GM12801 (cell line): ENCODE results near the gene GPR179.

Experiments
- TF ChIP-seq, protein P1 (sequence below): IDR thresholded peaks from one replicate; pipeline ENCODE4 v1.5.1; 2011; ENCODE audit warnings: control low read depth; ENCODE audit not compliant: insufficient read length; ENCODE audit errors: extremely low read depth

GPR179 gene

DNA sequence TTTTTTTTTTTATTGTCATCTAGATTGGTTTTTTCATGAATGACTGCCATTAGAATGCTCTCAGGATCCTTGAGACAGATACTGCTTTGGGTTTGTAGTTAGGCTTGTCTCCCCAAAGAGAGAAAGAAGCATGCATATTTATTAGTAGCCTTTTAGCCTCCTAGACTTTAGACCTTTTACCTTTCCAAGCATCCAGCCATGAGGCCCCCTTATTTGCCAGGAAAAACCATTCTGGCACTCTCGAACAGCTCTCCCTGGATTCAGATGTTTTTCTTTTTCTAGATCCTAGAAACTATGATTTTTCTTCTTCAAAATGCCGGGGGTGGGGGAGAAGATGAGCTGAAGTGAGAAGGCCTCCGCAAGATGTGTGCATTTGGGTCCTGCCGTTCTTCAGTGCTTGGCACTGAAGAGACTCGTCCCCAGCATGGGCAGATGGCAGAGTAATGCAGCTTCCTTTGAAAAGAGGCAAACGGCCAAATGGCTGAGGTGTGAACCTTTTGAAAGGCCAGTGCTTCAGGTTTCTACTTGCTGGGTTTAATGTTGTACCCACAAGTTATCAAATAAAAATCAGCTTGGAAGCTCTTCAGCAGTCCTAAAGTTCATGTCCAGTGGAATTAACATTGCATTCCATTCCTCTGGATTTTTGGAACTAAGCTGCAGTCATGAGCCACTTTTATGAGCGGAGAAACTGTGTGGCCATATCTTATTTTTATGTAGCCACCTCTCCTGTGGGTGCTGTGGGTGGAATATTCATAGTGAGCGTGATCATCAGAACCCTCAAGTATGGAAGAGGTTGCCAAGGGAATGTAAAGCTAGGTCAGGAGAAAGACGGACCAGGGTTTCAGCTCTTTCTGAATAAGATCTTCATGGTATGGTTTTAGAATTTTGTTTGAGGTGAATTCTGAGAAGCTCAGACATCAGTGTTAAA is 15.1 kb upstream of the GPR179 start:
- TF ChIP-seq, protein P1, sequence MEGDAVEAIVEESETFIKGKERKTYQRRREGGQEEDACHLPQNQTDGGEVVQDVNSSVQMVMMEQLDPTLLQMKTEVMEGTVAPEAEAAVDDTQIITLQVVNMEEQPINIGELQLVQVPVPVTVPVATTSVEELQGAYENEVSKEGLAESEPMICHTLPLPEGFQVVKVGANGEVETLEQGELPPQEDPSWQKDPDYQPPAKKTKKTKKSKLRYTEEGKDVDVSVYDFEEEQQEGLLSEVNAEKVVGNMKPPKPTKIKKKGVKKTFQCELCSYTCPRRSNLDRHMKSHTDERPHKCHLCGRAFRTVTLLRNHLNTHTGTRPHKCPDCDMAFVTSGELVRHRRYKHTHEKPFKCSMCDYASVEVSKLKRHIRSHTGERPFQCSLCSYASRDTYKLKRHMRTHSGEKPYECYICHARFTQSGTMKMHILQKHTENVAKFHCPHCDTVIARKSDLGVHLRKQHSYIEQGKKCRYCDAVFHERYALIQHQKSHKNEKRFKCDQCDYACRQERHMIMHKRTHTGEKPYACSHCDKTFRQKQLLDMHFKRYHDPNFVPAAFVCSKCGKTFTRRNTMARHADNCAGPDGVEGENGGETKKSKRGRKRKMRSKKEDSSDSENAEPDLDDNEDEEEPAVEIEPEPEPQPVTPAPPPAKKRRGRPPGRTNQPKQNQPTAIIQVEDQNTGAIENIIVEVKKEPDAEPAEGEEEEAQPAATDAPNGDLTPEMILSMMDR, result no peak

DNA sequence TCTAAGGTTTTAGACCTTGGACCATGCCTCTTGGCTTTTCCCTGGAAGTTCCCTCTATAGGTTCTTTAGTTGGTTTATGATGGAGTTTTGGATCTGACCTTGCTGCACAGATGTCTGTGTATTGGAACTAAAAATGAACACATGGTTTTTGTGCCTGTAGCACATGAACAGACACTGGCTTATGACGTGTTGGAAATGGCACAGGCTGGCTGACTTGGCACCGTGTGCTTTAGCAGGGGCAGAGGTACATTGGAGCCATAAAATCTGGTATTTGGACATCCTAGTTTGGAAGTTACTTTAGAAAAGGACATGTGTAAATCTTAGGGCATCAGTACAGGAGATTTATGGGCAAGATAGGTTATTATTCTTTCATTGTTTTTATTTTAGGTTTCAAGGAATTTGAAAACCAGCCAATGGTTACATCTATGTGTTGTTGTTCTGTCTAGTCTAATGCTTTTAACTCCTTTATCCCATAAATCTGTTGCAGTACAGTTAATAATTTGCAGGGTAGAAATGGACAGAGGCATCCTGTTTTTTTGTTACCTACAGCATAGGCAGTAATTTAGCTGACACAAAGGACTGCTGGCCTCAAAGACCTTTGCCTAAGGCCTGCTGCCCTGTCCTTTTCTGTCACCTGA is 13.8 kb upstream of the GPR179 start:
- TF ChIP-seq, protein P1, result no peak

DNA sequence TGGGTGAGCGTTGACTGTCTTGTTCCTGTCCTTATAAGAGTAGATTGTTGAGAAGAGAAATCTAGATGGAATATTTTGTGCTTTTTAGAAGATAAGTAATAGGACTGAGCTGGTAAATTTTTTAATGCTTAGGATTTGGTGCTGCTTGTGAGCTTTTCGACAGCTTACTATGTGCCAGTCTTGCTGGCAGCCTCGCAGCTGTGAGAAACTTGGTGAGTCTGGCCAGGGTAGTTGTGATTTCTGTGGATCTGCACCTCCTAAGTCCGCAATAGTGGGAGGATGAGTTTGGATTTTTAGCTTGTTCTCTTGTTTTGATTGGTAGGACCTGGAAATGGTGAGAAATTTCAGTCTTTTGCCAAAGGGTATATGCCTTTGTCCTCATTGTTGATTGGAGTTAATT is 11.5 kb upstream of the GPR179 start:
- TF ChIP-seq, protein P1, result no peak

DNA sequence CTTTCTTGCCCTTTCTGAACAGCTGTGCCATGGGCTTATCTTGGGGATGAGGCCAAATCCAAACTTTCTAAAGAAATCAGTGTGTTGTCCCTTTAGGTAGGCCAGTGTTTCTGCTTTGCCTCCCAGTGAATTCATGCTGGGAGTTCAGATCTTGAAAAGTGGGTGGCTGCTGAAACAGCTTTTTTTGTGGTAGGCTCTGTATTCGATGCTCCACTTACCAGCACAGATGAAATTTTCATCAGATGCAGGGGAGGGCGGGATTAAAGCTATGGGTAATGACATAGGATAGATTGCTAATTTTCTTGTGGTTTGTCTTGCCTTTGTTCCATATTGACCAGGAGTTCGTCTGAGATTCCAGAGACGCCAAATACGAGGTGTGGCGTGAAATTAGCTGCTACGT is 10.7 kb upstream of the GPR179 start:
- TF ChIP-seq, protein P1, result no peak

DNA sequence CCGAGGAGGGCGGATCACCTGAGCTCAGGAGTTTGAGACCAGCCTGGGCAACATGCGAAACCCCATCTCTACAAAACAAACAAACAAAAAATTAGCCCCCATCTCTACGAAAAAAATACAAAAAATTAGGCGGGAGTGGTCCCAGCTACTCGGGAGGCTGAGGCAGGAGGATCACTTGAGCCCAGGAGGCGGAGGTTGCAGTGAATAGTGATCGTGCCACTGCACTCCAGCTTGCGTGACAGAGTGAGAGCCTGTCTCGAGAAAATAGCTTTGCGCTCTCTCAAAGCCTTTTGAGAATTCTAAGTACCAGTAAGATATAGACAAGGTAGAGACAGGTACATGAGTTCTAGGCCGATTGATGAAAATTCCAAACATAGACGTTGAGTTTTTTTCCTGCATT is 9.9 kb upstream of the GPR179 start:
- TF ChIP-seq, protein P1, result no peak

DNA sequence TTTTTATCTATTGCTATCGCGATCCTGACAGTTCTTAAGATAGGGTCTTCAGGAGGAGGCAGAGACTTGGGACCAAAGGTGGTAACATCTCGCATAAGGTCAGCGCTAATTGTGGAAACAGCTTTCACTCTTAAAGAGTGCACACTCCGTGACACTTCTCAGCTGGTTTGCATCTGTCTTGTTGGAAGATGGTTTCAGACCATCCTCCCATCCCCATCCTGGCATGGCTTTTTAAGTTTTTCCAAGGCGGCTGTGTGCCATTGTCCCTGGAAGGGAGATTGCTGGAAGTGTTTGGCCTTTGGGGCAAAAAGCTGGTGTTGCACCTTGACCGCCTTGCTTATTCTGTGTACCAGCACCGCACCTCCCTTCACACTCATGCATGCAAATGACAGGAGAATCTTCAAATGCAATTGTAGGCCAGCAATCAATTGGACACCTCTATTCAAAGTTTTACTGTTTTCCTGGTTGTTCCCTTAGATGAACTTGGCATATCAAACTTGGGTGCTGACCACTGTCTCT is 9.4 kb upstream of the GPR179 start:
- TF ChIP-seq, protein P1, result no peak

DNA sequence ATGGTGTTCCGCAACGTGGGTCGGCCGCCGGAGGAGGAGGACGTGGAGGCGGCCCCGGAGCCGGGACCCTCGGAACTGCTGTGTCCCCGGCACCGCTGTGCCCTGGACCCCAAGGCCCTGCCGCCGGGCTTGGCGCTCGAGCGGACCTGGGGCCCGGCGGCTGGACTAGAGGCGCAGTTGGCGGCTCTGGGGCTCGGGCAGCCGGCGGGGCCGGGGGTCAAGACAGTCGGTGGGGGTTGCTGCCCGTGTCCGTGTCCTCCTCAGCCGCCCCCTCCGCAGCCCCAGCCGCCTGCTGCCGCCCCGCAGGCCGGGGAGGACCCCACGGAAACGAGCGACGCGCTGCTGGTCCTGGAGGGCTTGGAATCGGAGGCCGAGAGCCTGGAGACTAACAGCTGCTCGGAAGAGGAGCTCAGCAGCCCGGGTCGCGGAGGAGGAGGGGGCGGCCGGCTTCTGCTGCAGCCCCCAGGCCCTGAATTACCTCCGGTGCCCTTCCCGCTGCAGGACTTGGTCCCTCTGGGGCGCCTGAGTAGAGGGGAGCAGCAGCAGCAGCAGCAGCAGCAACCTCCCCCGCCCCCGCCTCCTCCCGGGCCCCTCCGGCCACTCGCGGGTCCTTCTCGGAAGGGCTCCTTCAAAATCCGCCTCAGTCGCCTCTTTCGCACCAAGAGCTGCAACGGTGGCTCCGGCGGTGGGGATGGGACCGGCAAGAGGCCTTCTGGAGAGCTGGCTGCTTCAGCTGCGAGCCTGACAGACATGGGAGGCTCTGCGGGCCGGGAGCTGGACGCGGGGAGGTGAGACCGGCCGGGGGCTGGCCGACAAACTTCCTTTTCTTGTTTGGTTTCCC is 8.7 kb upstream of the GPR179 start:
- TF ChIP-seq, protein P1, result no peak
